Memory B cell (primary cell): Measurements from ENCODE around the gene BRI3.

ENCODE experiments used
- ATAC-seq: fragments of 150-1000 bp; cut with Tn5 transposase; 2 replicates; pipeline ENCODE4 v1.10.0; 2021; ENCODE audit warnings: low read depth, mild to moderate bottlenecking, moderate library complexity
- DNase-seq, 2 donors: peaks; one replicate each; pipeline ENCODE4 v3.0.0; 2022; ENCODE audit warnings: low spot score in 2 of 2
- H3K27ac Mint-ChIP-seq: one replicate; pipeline ENCODE4 v1.8.0; 2022; ENCODE audit warnings: mild to moderate bottlenecking, moderate library complexity, mixed read lengths
- H3K27me3 Mint-ChIP-seq: one replicate; pipeline ENCODE4 v1.8.0; 2022; ENCODE audit warnings: mixed read lengths
- H3K36me3 Mint-ChIP-seq: one replicate; pipeline ENCODE4 v1.8.0; 2022; ENCODE audit warnings: mild to moderate bottlenecking, mixed read lengths
- H3K4me1 Mint-ChIP-seq: one replicate; pipeline ENCODE4 v1.8.0; 2022; ENCODE audit warnings: mixed read lengths
- H3K4me3 Mint-ChIP-seq: one replicate; pipeline ENCODE4 v1.8.0; 2022; ENCODE audit warnings: mild to moderate bottlenecking, moderate library complexity, mixed read lengths
- H3K9me3 Mint-ChIP-seq: one replicate; pipeline ENCODE4 v1.8.0; 2022; ENCODE audit warnings: mixed read lengths

Gene BRI3

GRCh38 chr7:98267303-98267702, 14.2 kb upstream of the BRI3 start:
- no peak for ATAC-seq
- H3K4me1 Mint-ChIP-seq: no peaks in the 10 kb centered on the region

GRCh38 chr7:98276241-98276761, 5.2 kb upstream of the BRI3 start:
- H3K27me3 Mint-ChIP-seq: no peaks in the 10 kb centered on the region
- ATAC-seq (no peak), DNase-seq (no peak)
- no peak overlapping the region for H3K4me3 Mint-ChIP-seq
- H3K4me1 Mint-ChIP-seq: peaks cover 3% of the 10 kb centered on the region
- no peak overlapping the region for H3K27ac Mint-ChIP-seq
- no peaks in the 10 kb centered on the region for H3K9me3 Mint-ChIP-seq
- H3K36me3 Mint-ChIP-seq: no peaks in the 10 kb centered on the region

More at GRCh38 chr7:98267303-98267702, 14.2 kb upstream of the BRI3 start:
- H3K27ac Mint-ChIP-seq: no peak overlapping the region
- no peaks in the 10 kb centered on the region for H3K9me3 Mint-ChIP-seq
- H3K27me3 Mint-ChIP-seq: no peaks in the 10 kb centered on the region
- H3K4me3 Mint-ChIP-seq: no peak overlapping the region
- no peak for DNase-seq
- H3K36me3 Mint-ChIP-seq: peaks cover 6% of the 10 kb centered on the region

GRCh38 chr7:98278408-98278807, 3.1 kb upstream of the BRI3 start:
- Mint-ChIP-seq H3K4me3 (no peak overlapping the region), H3K36me3 (no peaks in the 10 kb centered on the region), H3K27ac (no peak overlapping the region), H3K9me3 (no peaks in the 10 kb centered on the region), H3K4me1 (peaks cover 13% of the 10 kb centered on the region), H3K27me3 (no peaks in the 10 kb centered on the region)
- DNase-seq (no peak), ATAC-seq (no peak)

GRCh38 chr7:98278936-98279335, 2.5 kb upstream of the BRI3 start:
- Mint-ChIP-seq H3K9me3 (no peaks in the 10 kb centered on the region), H3K36me3 (no peaks in the 10 kb centered on the region), H3K27me3 (no peaks in the 10 kb centered on the region), H3K27ac (no peak overlapping the region), H3K4me1 (peaks cover 12% of the 10 kb centered on the region), H3K4me3 (no peak overlapping the region)
- DNase-seq: no peak
- no peak for ATAC-seq

- peaks cover 1% of the 10 kb centered on the region for H3K36me3 Mint-ChIP-seq
- no peak for ATAC-seq
- no peak for DNase-seq
- peak overlapping the region; percentile 87 for H3K4me3 Mint-ChIP-seq
- no peaks in the 10 kb centered on the region for H3K27me3 Mint-ChIP-seq
- H3K9me3 Mint-ChIP-seq: no peaks in the 10 kb centered on the region
- peak overlapping the region; percentile 79 for H3K27ac Mint-ChIP-seq
- peaks cover 22% of the 10 kb centered on the region for H3K4me1 Mint-ChIP-seq
Observed at GRCh38 chr7:98280296-98280695, 1.2 kb upstream of the BRI3 start.

GRCh38 chr7:98281757-98282606, 496 bp downstream of the BRI3 start:
- Mint-ChIP-seq H3K36me3 (peaks cover 1% of the 10 kb centered on the region), H3K4me1 (peaks cover 22% of the 10 kb centered on the region), H3K27ac (peak overlapping the region; percentile 87), H3K27me3 (no peaks in the 10 kb centered on the region), H3K9me3 (no peaks in the 10 kb centered on the region), H3K4me3 (peak overlapping the region; percentile 89)
- DNase-seq: peak in 1 of 2 donors; percentile 35
- ATAC-seq: peak; percentile 31

- Mint-ChIP-seq H3K4me1 (peaks cover 22% of the 10 kb centered on the region), H3K27me3 (no peaks in the 10 kb centered on the region), H3K27ac (peak overlapping the region; percentile 87), H3K36me3 (peaks cover 1% of the 10 kb centered on the region), H3K4me3 (peak overlapping the region; percentile 89), H3K9me3 (no peaks in the 10 kb centered on the region)
- ATAC-seq (no peak), DNase-seq (no peak)
Observed at GRCh38 chr7:98282703-98283102, 1.2 kb downstream of the BRI3 start.

GRCh38 chr7:98283127-98283886, 1.8 kb downstream of the BRI3 start:
- Mint-ChIP-seq H3K4me1 (peaks cover 22% of the 10 kb centered on the region), H3K4me3 (peak overlapping the region; percentile 22), H3K27me3 (no peaks in the 10 kb centered on the region), H3K27ac (peak overlapping the region; percentile 87), H3K36me3 (peaks cover 1% of the 10 kb centered on the region), H3K9me3 (no peaks in the 10 kb centered on the region)
- no peak for DNase-seq
- ATAC-seq: no peak

GRCh38 chr7:98283887-98284222, 2.4 kb downstream of the BRI3 start:
- peak overlapping the region; percentile 67 for H3K27ac Mint-ChIP-seq
- H3K36me3 Mint-ChIP-seq: peaks cover 1% of the 10 kb centered on the region
- no peaks in the 10 kb centered on the region for H3K9me3 Mint-ChIP-seq
- H3K4me1 Mint-ChIP-seq: peaks cover 22% of the 10 kb centered on the region
- DNase-seq: no peak
- no peaks in the 10 kb centered on the region for H3K27me3 Mint-ChIP-seq
- no peak for ATAC-seq
- H3K4me3 Mint-ChIP-seq: no peak overlapping the region

- Mint-ChIP-seq H3K27me3 (no peaks in the 10 kb centered on the region), H3K36me3 (peaks cover 1% of the 10 kb centered on the region), H3K4me1 (peaks cover 22% of the 10 kb centered on the region), H3K27ac (peak overlapping the region; percentile 67), H3K4me3 (peak overlapping the region; percentile 54), H3K9me3 (no peaks in the 10 kb centered on the region)
- no peak for ATAC-seq
- no peak for DNase-seq
Observed at GRCh38 chr7:98284335-98285036, 3.0 kb downstream of the BRI3 start.

GRCh38 chr7:98285157-98286092, 3.9 kb downstream of the BRI3 start:
- Mint-ChIP-seq H3K4me3 (no peak overlapping the region), H3K27me3 (no peaks in the 10 kb centered on the region), H3K4me1 (peaks cover 22% of the 10 kb centered on the region), H3K9me3 (no peaks in the 10 kb centered on the region), H3K27ac (no peak overlapping the region), H3K36me3 (peaks cover 1% of the 10 kb centered on the region)
- DNase-seq (no peak), ATAC-seq (no peak)

GRCh38 chr7:98286093-98286539, 4.6 kb downstream of the BRI3 start:
- Mint-ChIP-seq H3K4me3 (no peak overlapping the region), H3K9me3 (no peaks in the 10 kb centered on the region), H3K4me1 (peaks cover 22% of the 10 kb centered on the region), H3K27me3 (no peaks in the 10 kb centered on the region), H3K27ac (no peak overlapping the region), H3K36me3 (peaks cover 1% of the 10 kb centered on the region)
- DNase-seq (no peak), ATAC-seq (no peak)
